ENCODE results near the gene SPC24.

The SPC24 gene, protein sequence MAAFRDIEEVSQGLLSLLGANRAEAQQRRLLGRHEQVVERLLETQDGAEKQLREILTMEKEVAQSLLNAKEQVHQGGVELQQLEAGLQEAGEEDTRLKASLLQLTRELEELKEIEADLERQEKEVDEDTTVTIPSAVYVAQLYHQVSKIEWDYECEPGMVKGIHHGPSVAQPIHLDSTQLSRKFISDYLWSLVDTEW

DNA sequence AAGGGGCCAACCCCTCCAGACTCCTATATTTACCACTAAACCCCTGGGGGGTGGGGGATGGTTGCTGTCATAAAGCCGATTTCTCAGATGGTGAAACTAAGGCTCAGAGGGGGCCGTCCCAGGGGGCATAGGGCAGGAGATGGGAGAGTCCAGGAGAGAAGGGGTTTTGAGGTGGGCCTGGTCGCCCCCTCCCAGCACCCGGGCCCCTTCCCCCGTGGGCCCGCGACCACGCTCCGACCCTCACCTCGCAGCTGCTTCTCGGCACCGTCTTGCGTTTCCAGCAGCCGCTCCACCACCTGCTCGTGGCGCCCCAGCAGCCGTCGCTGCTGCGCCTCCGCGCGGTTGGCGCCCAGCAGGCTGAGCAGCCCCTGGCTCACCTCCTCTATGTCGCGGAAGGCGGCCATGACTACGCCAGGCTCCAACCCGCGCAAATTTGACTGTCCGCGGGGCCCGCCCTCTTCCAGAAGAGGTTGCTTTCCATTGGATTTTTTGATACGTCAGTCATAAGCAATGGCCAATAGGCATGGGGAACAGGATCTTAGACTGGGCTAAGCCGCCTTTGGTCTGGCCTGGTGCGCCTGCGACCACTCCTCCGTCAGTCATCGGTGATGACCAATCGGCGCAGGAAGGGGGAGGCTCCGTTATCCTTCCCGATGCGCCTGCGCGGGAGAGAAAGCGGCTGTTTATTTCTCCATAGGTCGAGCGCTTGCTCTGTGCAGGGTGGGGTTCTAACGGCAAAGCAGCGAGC lies at the start of gene SPC24:
Gene SPC24 (minus strand): TSS at position 410 of the 748 bp plus-strand sequence. CDS start 6 bp downstream, at position 404.
- DNase-seq, result peak; percentile 97

GRCh38 chr19:11204943-11205349 lies 49.4 kb upstream of the SPC24 start:
- DNase-seq, result no peak

DNA sequence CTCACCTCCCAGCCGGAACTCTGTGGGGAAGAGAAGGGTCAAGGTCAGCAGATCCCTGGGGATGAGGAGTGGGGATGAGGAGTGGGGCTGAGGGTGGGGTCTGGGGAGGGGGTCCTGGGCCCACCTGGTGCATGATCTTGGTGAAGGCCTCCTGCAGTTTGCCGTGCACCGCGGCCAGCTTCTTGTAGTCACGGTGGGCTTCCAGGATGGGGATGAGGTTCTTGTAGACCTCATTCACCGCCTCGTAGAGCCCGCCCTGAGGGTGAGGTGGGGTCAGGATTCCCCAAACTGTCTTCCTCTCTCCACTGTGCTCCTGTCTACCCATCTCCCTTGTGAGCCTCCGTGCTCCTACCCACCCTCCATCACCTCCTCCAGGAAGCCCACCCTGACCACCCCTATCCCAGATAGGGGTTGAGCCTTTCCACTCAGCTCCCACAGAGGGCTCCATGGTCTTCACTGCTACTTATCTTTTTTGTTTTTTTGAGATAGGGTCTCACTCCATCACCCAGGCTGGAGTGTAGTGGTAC lies 48.6 kb upstream of the SPC24 start:
- no peak for DNase-seq

DNA sequence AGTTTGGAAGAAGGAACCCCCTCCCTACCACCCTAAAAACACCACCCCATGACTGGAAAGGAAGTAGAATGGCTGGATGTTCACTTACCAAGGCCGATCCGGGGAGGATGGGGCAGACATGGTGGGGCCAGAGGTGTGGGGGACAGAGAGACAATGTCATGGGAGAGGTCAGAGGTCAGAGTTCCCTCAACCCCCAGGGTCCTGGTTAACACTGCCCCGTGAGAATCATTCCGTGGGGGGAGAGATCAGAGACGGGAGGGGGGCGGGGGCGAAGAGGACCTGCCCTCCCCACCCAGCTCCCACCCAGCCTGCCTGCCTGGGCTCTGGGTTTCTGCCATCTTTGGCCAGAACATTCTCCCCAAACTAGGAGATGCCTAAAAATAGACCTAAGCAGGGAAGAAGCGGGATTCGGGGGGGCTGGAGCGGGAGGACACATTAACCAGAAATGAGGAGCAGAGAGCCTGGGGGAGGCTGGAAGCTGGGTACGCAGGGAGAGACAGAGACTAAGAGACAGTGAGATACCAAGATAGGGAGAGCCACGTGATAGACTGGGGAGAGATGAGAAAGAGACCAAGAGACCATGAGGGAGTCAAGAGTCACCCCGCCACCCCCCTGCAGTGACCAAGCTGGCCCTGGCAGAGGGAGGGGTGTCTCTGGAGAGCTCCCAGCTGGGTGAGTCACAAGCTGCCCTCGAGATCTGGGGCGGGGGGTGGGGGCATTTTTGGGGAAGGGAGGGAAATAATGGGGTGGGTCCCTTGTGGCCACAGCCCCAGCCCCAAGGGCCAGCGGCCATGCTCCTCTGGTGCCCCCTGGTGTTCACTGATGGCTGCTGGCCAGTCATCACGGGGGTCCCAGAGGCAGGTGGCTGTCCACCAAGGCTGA lies 47.9 kb upstream of the SPC24 start:
- no peak for DNase-seq

DNA sequence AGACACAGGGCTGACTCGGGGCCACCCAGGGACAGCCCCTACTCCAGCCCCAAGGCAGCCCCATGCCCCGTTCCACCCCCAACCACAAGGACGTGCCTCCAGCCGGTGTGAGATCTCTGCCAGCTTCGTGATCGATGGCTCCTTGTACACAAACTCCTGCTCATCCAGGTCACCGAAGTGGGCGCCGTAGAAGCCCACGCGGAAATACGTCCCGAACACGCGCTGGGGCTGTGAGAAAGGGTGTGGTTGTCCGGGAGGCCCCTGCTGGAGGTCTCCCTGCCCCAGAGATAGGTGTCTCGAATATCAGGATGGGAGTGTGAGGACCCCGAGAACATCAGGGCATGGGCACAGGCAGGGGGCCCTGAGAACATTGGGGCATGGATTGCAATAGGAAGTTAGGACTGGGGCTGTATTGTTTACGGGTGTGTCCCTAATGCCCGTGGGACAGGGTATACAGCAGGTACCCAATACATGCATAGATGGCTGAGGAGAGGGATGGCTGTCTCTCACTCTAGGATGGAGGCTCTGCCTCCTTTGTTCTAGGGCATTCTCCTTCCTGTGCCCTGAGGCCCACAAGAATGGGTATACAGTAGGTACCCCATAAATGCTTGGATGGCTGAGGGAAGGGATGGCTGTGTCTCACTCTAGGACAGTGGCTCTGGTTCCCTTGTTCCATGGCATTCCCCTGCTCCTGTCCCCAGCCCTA lies 47.1 kb upstream of the SPC24 start:
- DNase-seq, result no peak

GRCh38 chr19:11201791-11202190 lies 46.2 kb upstream of the SPC24 start:
- no peak for DNase-seq

- DNase-seq, result no peak
These were observed 45.3 kb upstream of the SPC24 start for GRCh38 chr19:11200931-11201330.

- DNase-seq, result no peak
These were observed 44.5 kb upstream of the SPC24 start for GRCh38 chr19:11200015-11200574.

- DNase-seq, result no peak
These were observed 43.9 kb upstream of the SPC24 start for GRCh38 chr19:11199517-11199916.

DNA sequence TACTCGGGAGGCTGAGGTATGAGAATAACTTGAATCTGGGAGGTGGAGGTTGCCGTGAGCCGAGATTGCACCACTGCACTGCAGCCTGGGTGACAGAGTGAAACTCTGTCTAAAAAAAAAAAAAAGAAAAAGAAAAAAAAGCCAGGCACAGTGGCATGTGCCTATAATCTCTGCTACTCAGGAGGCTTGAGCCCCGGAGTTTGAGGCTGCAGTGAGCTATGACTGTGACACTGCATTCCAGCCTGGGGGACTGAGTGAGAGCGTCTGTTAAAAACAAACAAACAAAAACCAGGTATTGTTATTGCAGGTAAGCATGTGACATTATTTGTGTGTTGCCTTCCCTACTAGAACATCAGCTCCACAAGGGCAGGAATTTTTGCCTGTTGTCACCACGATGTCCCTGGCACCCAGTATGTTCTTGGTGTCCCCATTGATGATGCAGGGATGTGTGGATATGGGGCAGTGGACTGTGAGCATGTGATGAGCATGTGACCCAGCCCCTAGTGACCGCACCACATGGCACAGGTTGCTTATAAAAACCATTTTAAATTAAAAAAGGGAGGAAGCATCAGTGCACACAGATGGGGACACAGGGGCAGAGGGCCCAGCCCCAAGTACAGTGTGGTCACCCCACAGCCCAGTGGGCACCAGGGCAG lies 43.3 kb upstream of the SPC24 start:
- DNase-seq, result no peak

- DNase-seq, result no peak
These were observed 42.6 kb upstream of the SPC24 start for GRCh38 chr19:11198175-11198534.

- DNase-seq, result peak; percentile 15
These were observed 42.0 kb upstream of the SPC24 start, which contains the start of gene KANK2 for GRCh38 chr19:11197291-11198174. KANK2 (minus strand) TSS chr19:11197545; CDS start chr19:11194511, 3,034 bp downstream.

GRCh38 chr19:11196406-11197287 lies 41.1 kb upstream of the SPC24 start:
- no peak for DNase-seq

GRCh38 chr19:11195681-11196080 lies 40.1 kb upstream of the SPC24 start:
- no peak for DNase-seq

DNA sequence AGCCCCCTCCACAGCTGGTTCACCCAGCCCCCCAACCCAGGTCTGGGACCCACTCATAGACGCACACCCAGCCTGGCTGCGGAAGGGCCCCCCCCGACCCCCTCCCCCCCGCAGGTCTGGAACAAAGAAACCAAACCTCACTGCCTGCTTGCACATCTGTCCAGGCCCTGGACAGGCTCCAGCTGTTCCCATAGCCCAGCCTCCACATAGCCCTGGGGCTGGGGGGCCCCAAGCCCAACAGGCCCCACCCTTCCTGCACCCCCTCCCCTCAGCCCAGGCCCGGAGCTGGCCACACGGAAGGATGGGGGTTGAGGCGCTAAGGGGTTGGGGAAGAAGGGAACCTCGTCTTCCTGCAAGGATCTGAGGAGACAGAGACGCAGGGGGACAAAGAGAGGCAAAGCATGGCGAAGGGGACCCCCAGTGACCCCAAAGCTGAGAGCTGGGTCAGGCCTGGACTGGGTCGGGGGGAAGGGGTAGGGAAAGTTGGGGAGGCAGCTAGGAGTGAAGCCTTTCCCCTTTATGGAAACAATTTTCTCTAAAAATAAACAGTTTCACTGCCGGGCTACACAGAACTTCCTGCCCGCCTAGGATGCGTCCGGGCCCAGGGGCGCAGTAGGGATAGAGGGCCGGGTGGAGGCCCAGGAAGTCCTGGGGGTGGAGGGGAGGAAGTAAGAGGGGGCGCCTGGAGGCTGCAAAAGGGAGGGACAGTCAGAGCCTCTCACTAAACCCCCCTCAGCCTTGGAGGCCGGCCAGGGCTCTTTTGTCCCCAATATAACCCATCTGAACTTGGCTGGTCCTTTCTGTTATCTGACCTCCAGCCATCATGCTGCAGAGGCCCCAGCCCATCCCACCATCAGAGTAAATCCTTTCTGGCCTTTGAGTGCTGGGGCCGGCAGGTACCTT lies 39.3 kb upstream of the SPC24 start:
- no peak for DNase-seq

DNA sequence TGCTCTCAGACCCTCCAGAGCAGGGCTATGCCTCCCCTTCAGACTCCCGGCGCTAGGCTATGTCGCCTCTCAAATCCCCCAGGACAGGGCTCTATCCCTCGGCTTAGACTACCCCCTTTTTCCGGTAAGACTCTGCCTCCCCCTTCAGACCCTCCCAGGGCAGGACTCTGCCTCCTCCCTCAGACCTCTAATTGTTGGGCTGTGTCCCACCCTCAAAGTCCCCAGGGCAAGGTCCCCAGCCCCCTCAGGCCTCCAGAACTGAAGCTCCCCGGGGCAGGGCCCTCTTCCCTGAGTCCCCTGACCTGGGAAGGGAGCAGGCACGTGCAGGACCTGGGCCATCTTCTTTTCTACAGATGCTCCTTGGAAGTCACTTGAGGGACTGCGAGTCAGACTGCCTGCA lies 38.6 kb upstream of the SPC24 start:
- no peak for DNase-seq

GRCh38 chr19:11192957-11193939 lies 37.7 kb upstream of the SPC24 start:
- DNase-seq, result no peak

All from NCI-H1694 treated with DMSO at 0.1 percent for 48 hours (cell line).